GM23338 (cell line): ENCODE results near the gene ZNF334. TPM values are rescaled to one million over a fixed set of nuclear protein-coding genes. Genes with fewer than 3 reads are reported as not detected.
A peak's percentile ranks its signal among the peaks of the same experiment; 100 is the strongest.

Experiments
- ATAC-seq: fragments of 200-7000 bp; cut with Tn5 transposase; 3 replicates; pipeline ENCODE4 v1.9.1; 2020
- DNase-seq: peaks from one replicate; pipeline ENCODE4 v3.0.0-alpha.2; 2015; ENCODE audit warnings: low spot score
- H2AFZ ChIP-seq: fragments of 200-600 bp; sonication (generic); 2 replicates; pipeline ENCODE4 v1.8.0; 2016; ENCODE audit warnings: antibody characterized with exemption, mild to moderate bottlenecking, moderate library complexity
- H3F3A ChIP-seq: fragments of 200-600 bp; sonication (generic); replicated peaks from 2 replicates; pipeline ENCODE4 v1.8.0; 2017; ENCODE audit warnings: antibody characterized with exemption, mixed run types, low read depth
- H3K27ac ChIP-seq: fragments of 200-600 bp; sonication (generic); 2 replicates; pipeline ENCODE4 v1.6.1; 2016; ENCODE audit warnings: low read depth
- H3K27me3 ChIP-seq: fragments of 200-600 bp; sonication (generic); 2 replicates; pipeline ENCODE4 v1.8.0; 2016; ENCODE audit warnings: mild to moderate bottlenecking, mixed run types, moderate library complexity; ENCODE audit not compliant: insufficient read depth
- H3K36me3 ChIP-seq: fragments of 200-600 bp; sonication (generic); 2 replicates; pipeline ENCODE4 v1.8.0; 2016; ENCODE audit warnings: mild to moderate bottlenecking; ENCODE audit not compliant: insufficient read depth
- H3K4me1 ChIP-seq: fragments of 200-600 bp; sonication (generic); 2 replicates; pipeline ENCODE4 v1.8.0; 2016; ENCODE audit warnings: mild to moderate bottlenecking, moderate library complexity; ENCODE audit not compliant: insufficient read depth
- H3K4me2 ChIP-seq: fragments of 200-600 bp; sonication (generic); 2 replicates; pipeline ENCODE4 v1.7.1; 2017; ENCODE audit warnings: mixed run types
- H3K4me3 ChIP-seq: fragments of 200-600 bp; sonication (generic); 2 replicates; pipeline ENCODE4 v1.6.1; 2016; ENCODE audit warnings: mixed run types
- H3K79me2 ChIP-seq: fragments of 200-600 bp; sonication (generic); replicated peaks from 2 replicates; pipeline ENCODE4 v1.8.0; 2017; ENCODE audit warnings: mild to moderate bottlenecking; ENCODE audit not compliant: insufficient read depth
- H3K9me2 ChIP-seq: fragments of 200-600 bp; sonication (generic); 2 replicates; pipeline ENCODE4 v1.8.0; 2017; ENCODE audit not compliant: insufficient read depth
- H4K20me1 ChIP-seq: fragments of 200-600 bp; sonication (generic); replicated peaks from 2 replicates; pipeline ENCODE4 v1.8.0; 2017; ENCODE audit warnings: mild to moderate bottlenecking; ENCODE audit not compliant: insufficient read depth
- H3K27ac Mint-ChIP-seq: 2 replicates; pipeline ENCODE4 v1.8.0; 2020; ENCODE audit warnings: inconsistent platforms, mild to moderate bottlenecking, moderate library complexity, mixed read lengths
- H3K27me3 Mint-ChIP-seq: 3 replicates; pipeline ENCODE4 v1.8.0; 2022; ENCODE audit warnings: low read depth, mild to moderate bottlenecking, moderate library complexity, mixed read lengths, inconsistent platforms; ENCODE audit not compliant: insufficient read depth, poor library complexity
- H3K36me3 Mint-ChIP-seq: 3 replicates; pipeline ENCODE4 v1.8.0; 2021; ENCODE audit warnings: low read depth, mild to moderate bottlenecking, inconsistent platforms, moderate library complexity, mixed read lengths
- H3K4me1 Mint-ChIP-seq: 3 replicates; pipeline ENCODE4 v1.8.0; 2020; ENCODE audit warnings: mild to moderate bottlenecking, inconsistent platforms, mixed read lengths
- H3K4me3 Mint-ChIP-seq: 3 replicates; pipeline ENCODE4 v1.8.0; 2021; ENCODE audit warnings: moderate library complexity, mild to moderate bottlenecking, inconsistent platforms, mixed read lengths
- H3K9me3 Mint-ChIP-seq: 3 replicates; pipeline ENCODE4 v1.8.0; 2020; ENCODE audit warnings: moderate library complexity, mild to moderate bottlenecking, inconsistent platforms, mixed read lengths
- CREB1 ChIP-seq: fragments of 250-450 bp; sonication (Bioruptor Pico); IDR thresholded peaks from 2 replicates; pipeline ENCODE4 v1.5.0; 2020; ENCODE audit warnings: low read depth, mild to moderate bottlenecking, moderate library complexity
- JUNB ChIP-seq: IDR thresholded peaks from one replicate; pipeline ENCODE4 v1.6.1; 2016; ENCODE audit warnings: antibody characterized with exemption; ENCODE audit not compliant: unreplicated experiment
- NANOG ChIP-seq: IDR thresholded peaks from 2 replicates; pipeline ENCODE4 v1.6.1; 2016; ENCODE audit warnings: antibody characterized with exemption, borderline replicate concordance
- POLR2AphosphoS5 ChIP-seq: IDR thresholded peaks from 2 replicates; pipeline ENCODE4 v1.6.1; 2016; ENCODE audit warnings: antibody characterized with exemption, low read depth
- STAT1 ChIP-seq: IDR thresholded peaks from one replicate; pipeline ENCODE4 v1.6.1; 2016; ENCODE audit warnings: antibody characterized with exemption; ENCODE audit not compliant: unreplicated experiment
- ZNF114 ChIP-seq: fragments of 250-450 bp; sonication (Bioruptor Pico); IDR thresholded peaks from 2 replicates; pipeline ENCODE4 v1.5.0; 2020; ENCODE audit warnings: mild to moderate bottlenecking, moderate library complexity
- polyA plus RNA-seq: library from polyadenylated mRNA; unstranded; fragments of >200 nt; fragmentation: Nextera tagmentation; extraction: Ambion mirVana; gene quantifications from 2 replicates; pipeline ENCODE4 v1.2.1, GENCODE V29; 2016
- total RNA-seq: library from RNA; depleted of rRNA; stranded (reverse); fragments of >200 nt; shearing (Covaris generic); gene quantifications from 2 replicates; pipeline ENCODE4 v1.2.3, GENCODE V29; 2014
- TF ChIP-seq, protein P1 (sequence below), 2 experiments: fragments of 200-600 bp in 1 of 2; sonication (generic) in 1 of 2; conservative IDR thresholded peaks; 2 replicates each; pipeline versions ENCODE4 v1.5.1 to v1.6.1; 2016 to 2017; ENCODE audit warnings: antibody characterized with exemption in 2 of 2, low read depth in 2 of 2, mild to moderate bottlenecking in 2 of 2, moderate library complexity in 1 of 2
- TF ChIP-seq, protein P2 (sequence below): IDR thresholded peaks from one replicate; pipeline ENCODE4 v1.6.1; 2018; ENCODE audit warnings: antibody characterized with exemption; ENCODE audit not compliant: unreplicated experiment
- TF ChIP-seq, protein P3 (sequence below): fragments of 250-450 bp; sonication (Bioruptor Pico); IDR thresholded peaks from 2 replicates; pipeline ENCODE4 v1.5.0; 2020; ENCODE audit warnings: mild to moderate bottlenecking, moderate library complexity

The ZNF334 gene
- total and polyA plus RNA-seq, 2 experiments from 2014 or later, result 12.4 to 19.1 TPM

DNA sequence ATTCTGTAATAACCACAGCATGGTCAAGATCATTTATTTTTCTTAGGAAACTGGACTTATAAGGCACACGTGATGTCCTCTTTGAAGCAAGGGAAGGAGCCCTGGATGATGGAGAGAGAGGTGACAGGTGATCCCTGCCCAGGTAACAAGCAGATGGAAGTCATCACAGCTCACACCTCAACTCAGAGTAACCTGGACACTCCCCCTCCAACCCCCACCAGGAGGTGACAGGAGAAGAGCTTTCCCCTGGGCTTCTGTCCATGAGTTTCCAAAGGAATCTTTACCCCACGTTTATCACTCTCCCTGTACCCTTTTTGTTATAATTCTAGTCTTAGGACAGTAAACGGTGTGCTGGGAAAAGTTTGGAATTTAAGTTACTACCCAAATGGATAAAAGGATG lies 28.4 kb downstream of the ZNF334 start:
- no peaks in the 10 kb centered on the region for H3K36me3 ChIP-seq
- DNase-seq, result peak; percentile 39
- H3K4me1 ChIP-seq, result peaks cover 7% of the 10 kb centered on the region; the same call in 1 of the 2 replicates
- H3F3A ChIP-seq, result no peaks in the 10 kb centered on the region
- H4K20me1 ChIP-seq, result no peaks in the 10 kb centered on the region
- H3K4me2 ChIP-seq, result peak overlapping the region; percentile 5
- Mint-ChIP-seq H3K9me3 (no peaks in the 10 kb centered on the region), H3K36me3 (peaks cover 14% of the 10 kb centered on the region; the same call in 2 of the 3 replicates), H3K27me3 (peaks cover 4% of the 10 kb centered on the region), H3K27ac (no peak overlapping the region), H3K4me3 (peak overlapping the region; percentile 46; the same call in 1 of the 3 replicates), H3K4me1 (peaks cover 28% of the 10 kb centered on the region)
- H3K9me2 ChIP-seq, result no peaks in the 10 kb centered on the region
- no peak overlapping the region for H3K4me3 ChIP-seq
- no peaks in the 10 kb centered on the region for H3K79me2 ChIP-seq
- TF ChIP-seq, protein P1, sequence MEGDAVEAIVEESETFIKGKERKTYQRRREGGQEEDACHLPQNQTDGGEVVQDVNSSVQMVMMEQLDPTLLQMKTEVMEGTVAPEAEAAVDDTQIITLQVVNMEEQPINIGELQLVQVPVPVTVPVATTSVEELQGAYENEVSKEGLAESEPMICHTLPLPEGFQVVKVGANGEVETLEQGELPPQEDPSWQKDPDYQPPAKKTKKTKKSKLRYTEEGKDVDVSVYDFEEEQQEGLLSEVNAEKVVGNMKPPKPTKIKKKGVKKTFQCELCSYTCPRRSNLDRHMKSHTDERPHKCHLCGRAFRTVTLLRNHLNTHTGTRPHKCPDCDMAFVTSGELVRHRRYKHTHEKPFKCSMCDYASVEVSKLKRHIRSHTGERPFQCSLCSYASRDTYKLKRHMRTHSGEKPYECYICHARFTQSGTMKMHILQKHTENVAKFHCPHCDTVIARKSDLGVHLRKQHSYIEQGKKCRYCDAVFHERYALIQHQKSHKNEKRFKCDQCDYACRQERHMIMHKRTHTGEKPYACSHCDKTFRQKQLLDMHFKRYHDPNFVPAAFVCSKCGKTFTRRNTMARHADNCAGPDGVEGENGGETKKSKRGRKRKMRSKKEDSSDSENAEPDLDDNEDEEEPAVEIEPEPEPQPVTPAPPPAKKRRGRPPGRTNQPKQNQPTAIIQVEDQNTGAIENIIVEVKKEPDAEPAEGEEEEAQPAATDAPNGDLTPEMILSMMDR (conservative IDR thresholded peaks at IDR 0.05; ENCODE audit: low read depth in 2 of 2), result no peak
- no peak for TF ChIP-seq STAT1
- TF ChIP-seq JUNB, result no peak
- no peak for TF ChIP-seq POLR2AphosphoS5
- no peak for TF ChIP-seq CREB1 (CRISPR knock-in tag)
- TF ChIP-seq ZNF114 (CRISPR knock-in tag), result no peak
- TF ChIP-seq, protein P2, sequence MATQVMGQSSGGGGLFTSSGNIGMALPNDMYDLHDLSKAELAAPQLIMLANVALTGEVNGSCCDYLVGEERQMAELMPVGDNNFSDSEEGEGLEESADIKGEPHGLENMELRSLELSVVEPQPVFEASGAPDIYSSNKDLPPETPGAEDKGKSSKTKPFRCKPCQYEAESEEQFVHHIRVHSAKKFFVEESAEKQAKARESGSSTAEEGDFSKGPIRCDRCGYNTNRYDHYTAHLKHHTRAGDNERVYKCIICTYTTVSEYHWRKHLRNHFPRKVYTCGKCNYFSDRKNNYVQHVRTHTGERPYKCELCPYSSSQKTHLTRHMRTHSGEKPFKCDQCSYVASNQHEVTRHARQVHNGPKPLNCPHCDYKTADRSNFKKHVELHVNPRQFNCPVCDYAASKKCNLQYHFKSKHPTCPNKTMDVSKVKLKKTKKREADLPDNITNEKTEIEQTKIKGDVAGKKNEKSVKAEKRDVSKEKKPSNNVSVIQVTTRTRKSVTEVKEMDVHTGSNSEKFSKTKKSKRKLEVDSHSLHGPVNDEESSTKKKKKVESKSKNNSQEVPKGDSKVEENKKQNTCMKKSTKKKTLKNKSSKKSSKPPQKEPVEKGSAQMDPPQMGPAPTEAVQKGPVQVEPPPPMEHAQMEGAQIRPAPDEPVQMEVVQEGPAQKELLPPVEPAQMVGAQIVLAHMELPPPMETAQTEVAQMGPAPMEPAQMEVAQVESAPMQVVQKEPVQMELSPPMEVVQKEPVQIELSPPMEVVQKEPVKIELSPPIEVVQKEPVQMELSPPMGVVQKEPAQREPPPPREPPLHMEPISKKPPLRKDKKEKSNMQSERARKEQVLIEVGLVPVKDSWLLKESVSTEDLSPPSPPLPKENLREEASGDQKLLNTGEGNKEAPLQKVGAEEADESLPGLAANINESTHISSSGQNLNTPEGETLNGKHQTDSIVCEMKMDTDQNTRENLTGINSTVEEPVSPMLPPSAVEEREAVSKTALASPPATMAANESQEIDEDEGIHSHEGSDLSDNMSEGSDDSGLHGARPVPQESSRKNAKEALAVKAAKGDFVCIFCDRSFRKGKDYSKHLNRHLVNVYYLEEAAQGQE, result no peak
- TF ChIP-seq, protein P3, sequence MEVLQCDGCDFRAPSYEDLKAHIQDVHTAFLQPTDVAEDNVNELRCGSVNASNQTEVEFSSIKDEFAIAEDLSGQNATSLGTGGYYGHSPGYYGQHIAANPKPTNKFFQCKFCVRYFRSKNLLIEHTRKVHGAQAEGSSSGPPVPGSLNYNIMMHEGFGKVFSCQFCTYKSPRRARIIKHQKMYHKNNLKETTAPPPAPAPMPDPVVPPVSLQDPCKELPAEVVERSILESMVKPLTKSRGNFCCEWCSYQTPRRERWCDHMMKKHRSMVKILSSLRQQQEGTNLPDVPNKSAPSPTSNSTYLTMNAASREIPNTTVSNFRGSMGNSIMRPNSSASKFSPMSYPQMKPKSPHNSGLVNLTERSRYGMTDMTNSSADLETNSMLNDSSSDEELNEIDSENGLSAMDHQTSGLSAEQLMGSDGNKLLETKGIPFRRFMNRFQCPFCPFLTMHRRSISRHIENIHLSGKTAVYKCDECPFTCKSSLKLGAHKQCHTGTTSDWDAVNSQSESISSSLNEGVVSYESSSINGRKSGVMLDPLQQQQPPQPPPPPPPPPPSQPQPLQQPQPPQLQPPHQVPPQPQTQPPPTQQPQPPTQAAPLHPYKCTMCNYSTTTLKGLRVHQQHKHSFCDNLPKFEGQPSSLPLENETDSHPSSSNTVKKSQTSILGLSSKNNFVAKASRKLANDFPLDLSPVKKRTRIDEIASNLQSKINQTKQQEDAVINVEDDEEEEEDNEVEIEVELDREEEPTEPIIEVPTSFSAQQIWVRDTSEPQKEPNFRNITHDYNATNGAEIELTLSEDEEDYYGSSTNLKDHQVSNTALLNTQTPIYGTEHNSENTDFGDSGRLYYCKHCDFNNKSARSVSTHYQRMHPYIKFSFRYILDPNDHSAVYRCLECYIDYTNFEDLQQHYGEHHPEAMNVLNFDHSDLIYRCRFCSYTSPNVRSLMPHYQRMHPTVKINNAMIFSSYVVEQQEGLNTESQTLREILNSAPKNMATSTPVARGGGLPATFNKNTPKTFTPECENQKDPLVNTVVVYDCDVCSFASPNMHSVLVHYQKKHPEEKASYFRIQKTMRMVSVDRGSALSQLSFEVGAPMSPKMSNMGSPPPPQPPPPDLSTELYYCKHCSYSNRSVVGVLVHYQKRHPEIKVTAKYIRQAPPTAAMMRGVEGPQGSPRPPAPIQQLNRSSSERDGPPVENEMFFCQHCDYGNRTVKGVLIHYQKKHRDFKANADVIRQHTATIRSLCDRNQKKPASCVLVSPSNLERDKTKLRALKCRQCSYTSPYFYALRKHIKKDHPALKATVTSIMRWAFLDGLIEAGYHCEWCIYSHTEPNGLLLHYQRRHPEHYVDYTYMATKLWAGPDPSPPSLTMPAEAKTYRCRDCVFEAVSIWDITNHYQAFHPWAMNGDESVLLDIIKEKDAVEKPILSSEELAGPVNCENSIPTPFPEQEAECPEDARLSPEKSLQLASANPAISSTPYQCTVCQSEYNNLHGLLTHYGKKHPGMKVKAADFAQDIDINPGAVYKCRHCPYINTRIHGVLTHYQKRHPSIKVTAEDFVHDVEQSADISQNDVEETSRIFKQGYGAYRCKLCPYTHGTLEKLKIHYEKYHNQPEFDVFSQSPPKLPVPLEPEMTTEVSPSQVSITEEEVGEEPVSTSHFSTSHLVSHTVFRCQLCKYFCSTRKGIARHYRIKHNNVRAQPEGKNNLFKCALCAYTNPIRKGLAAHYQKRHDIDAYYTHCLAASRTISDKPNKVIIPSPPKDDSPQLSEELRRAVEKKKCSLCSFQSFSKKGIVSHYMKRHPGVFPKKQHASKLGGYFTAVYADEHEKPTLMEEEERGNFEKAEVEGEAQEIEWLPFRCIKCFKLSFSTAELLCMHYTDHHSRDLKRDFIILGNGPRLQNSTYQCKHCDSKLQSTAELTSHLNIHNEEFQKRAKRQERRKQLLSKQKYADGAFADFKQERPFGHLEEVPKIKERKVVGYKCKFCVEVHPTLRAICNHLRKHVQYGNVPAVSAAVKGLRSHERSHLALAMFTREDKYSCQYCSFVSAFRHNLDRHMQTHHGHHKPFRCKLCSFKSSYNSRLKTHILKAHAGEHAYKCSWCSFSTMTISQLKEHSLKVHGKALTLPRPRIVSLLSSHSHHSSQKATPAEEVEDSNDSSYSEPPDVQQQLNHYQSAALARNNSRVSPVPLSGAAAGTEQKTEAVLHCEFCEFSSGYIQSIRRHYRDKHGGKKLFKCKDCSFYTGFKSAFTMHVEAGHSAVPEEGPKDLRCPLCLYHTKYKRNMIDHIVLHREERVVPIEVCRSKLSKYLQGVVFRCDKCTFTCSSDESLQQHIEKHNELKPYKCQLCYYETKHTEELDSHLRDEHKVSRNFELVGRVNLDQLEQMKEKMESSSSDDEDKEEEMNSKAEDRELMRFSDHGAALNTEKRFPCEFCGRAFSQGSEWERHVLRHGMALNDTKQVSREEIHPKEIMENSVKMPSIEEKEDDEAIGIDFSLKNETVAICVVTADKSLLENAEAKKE, result no peak
- no peak for TF ChIP-seq NANOG
- no peak overlapping the region for H3K27ac ChIP-seq
- ATAC-seq, result peak; percentile 71
- H2AFZ ChIP-seq, result no peak overlapping the region
- no peaks in the 10 kb centered on the region for H3K27me3 ChIP-seq
